Breast epithelium (tissue), 3 donors: Measurements from ENCODE around the gene MAN1B1.

Experiments used
- CTCF ChIP-seq, 3 donors: fragments of 450-650 bp; IDR thresholded peaks; one replicate each; pipeline ENCODE4 v1.5.1; 2016 to 2017; ENCODE audit warnings: antibody characterized with exemption in 3 of 3, mild to moderate bottlenecking in 3 of 3, moderate library complexity in 3 of 3
- POLR2A ChIP-seq: fragments of 450-650 bp; IDR thresholded peaks from one replicate; pipeline ENCODE4 v1.6.1; 2016; ENCODE audit warnings: antibody characterized with exemption, mild to moderate bottlenecking, moderate library complexity

- TF ChIP-seq CTCF (IDR thresholded peaks at IDR 0.05) (no peak), POLR2A (no peak)
Measured at GRCh38 chr9:137088121-137088520, 1.3 kb downstream of the MAN1B1 start.
